Activated naive CD8-positive, alpha-beta T cell (primary cell): Measurements from ENCODE around the gene PLAAT4.
A peak's percentile ranks its signal among the peaks of the same experiment; 100 is the strongest.
"Not testable (repeated sequence)": the region's sequence is repeated elsewhere in the genome, so short reads cannot be mapped to it uniquely, and the experiment has no call there.

Experiments used
- H3K27ac Mint-ChIP-seq: one replicate; pipeline ENCODE4 v1.8.0; 2021; ENCODE audit warnings: mixed read lengths
- H3K27me3 Mint-ChIP-seq: one replicate; pipeline ENCODE4 v1.8.0; 2021; ENCODE audit warnings: mixed read lengths
- H3K36me3 Mint-ChIP-seq: one replicate; pipeline ENCODE4 v1.8.0; 2021; ENCODE audit warnings: mixed read lengths
- H3K4me1 Mint-ChIP-seq: one replicate; pipeline ENCODE4 v1.8.0; 2021; ENCODE audit warnings: low read depth, mixed read lengths
- H3K4me3 Mint-ChIP-seq: one replicate; pipeline ENCODE4 v1.8.0; 2021; ENCODE audit warnings: mild to moderate bottlenecking, mixed read lengths
- H3K9me3 Mint-ChIP-seq: one replicate; pipeline ENCODE4 v1.8.0; 2021; ENCODE audit warnings: low read depth, mixed read lengths

PLAAT4 gene

DNA sequence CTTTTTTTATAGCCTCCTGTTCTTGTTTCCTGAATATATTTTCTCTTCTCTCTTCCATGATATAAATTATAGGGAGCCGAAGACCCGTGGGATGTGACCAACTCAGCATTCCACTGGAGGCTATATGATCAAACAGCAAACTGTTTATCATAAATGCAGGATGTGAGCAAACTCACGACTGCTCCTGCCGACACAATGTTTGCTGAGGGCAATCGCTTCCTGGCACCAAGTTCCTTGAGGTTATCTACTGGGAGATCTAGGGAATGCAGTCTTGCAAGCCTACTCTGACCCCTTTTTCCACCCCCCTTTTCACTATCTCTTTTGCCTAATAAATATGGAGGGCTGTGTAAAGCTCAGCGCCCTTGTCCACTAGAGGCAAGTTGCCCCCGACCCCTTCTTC, 13.5 kb upstream of the PLAAT4 start:
- no peak overlapping the region for H3K27ac Mint-ChIP-seq
- H3K4me1 Mint-ChIP-seq, result peaks cover 9% of the 10 kb centered on the region
- peaks cover 5% of the 10 kb centered on the region for H3K9me3 Mint-ChIP-seq
- H3K4me3 Mint-ChIP-seq, result no peak overlapping the region
- no peaks in the 10 kb centered on the region for H3K27me3 Mint-ChIP-seq
- peaks cover 5% of the 10 kb centered on the region for H3K36me3 Mint-ChIP-seq

DNA sequence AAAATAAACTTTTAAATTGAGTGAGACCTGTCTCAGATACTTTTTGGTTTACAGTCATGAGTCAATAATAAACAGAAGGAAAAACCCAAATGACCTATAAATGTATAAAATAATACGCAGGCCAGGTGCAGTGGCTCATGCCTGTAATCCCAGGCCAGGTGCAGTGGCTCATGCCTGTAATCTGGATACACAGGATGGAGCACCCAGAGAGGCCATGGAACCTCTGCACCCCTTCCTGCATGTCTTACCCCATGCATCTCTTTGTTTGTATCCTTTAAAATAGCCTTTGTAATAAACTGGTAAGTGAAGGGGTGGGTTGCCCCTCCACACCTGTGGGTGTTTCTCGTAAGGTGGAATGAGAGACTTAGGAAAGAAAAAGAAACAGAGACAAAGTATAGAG, 8.9 kb upstream of the PLAAT4 start:
- H3K27me3 Mint-ChIP-seq, result no peaks in the 10 kb centered on the region
- no peak overlapping the region for H3K27ac Mint-ChIP-seq
- no peak overlapping the region for H3K4me3 Mint-ChIP-seq
- H3K36me3 Mint-ChIP-seq, result no peaks in the 10 kb centered on the region
- peaks cover 33% of the 10 kb centered on the region for H3K4me1 Mint-ChIP-seq
- no peaks in the 10 kb centered on the region for H3K9me3 Mint-ChIP-seq

DNA sequence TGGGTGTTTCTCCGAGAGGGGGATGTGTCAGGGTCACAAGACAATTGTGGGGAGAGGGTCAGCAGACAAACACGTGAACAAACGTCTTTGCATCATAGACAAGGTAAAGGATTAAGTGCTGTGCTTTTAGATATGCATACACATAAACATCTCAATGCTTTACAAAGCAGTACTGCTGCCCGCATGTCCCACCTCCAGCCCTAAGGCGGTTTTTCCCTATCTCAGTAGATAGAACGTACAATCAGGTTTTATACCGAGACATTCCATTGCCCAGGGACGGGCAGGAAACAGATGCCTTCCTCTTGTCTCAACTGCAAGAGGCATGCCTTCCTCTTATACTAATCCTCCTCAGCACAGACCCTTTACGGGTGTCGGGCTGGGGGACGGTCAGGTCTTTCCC, 8.5 kb upstream of the PLAAT4 start:
- H3K27ac Mint-ChIP-seq, H3K36me3 Mint-ChIP-seq, H3K4me3 Mint-ChIP-seq, H3K27me3 Mint-ChIP-seq, H3K9me3 Mint-ChIP-seq: not testable (repeated sequence)
- H3K4me1 Mint-ChIP-seq, result peaks cover 38% of the 10 kb centered on the region

DNA sequence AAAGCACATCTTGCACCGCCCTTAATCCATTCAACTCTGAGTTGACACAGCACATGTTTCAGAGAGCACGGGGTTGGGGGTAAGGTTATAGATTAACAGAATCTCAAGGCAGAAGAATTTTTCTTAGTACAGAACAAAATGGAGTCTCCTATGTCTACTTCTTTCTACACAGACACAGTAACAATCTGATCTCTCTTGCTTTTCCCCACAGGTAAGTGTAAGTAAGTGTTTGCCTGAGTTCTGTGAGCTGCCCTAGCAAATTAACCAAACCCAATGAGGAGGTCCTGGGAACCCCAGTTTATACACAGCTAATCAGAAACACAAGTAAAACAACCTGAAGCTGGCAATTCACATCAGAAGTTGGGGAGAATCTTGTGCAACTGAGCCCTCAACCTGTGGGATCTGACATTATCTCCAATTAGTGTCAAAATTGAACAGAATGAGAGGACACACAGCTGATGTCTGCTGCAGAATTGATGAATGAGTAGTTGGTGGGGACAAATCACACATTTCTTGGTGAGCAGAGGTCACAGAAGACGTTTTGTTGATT, 7.8 kb upstream of the PLAAT4 start:
- H3K9me3 Mint-ChIP-seq, H3K27me3 Mint-ChIP-seq, H3K36me3 Mint-ChIP-seq, H3K4me3 Mint-ChIP-seq: not testable (repeated sequence)
- Mint-ChIP-seq H3K4me1 (peaks cover 44% of the 10 kb centered on the region), H3K27ac (peak overlapping the region; percentile 25)

DNA sequence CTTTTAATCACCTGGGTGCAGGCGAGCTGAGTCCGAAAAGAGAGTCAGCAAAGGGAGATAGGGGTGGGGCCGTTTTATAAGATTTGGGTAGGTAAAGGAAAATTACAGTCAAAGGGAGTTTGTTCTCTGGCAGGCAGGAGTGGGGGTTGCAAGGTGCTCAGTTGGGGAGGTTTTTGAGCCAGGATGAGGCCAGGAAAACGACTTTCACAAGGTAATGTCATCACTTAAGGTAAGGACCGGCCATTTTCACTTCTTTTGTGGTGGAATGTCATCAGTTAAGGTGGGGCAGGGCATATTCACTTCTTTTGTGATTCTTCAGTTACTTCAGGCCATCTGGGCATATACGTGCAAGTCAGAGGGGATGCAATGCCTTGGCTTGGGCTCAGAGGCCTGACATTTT, 7.2 kb upstream of the PLAAT4 start:
- H3K27me3 Mint-ChIP-seq, H3K36me3 Mint-ChIP-seq, H3K4me3 Mint-ChIP-seq, H3K9me3 Mint-ChIP-seq: not testable (repeated sequence)
- peaks cover 50% of the 10 kb centered on the region for H3K4me1 Mint-ChIP-seq
- peak overlapping the region; percentile 25 for H3K27ac Mint-ChIP-seq

DNA sequence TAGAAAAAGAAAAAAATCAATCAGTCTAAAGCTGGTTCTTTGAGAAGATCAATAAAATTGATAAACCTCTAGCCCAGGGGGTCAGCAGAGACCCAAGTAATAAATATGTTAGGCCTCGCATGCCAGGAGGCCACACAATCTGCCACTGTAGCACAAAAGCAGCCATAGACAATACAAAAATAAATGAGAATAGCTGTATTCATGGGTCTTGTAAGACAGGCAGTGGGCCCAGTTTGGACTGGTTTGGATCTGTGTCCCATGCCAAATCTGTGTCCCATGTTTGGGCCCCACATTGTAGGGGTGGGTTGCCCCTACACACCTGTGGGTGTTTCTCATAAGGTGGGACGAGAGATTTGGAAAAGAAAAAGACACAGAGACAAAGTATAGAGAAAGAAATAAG, 6.6 kb upstream of the PLAAT4 start:
- Mint-ChIP-seq H3K27ac (peak overlapping the region; percentile 62), H3K9me3 (no peaks in the 10 kb centered on the region), H3K36me3 (no peaks in the 10 kb centered on the region), H3K4me3 (no peak overlapping the region), H3K4me1 (peaks cover 55% of the 10 kb centered on the region), H3K27me3 (no peaks in the 10 kb centered on the region)

DNA sequence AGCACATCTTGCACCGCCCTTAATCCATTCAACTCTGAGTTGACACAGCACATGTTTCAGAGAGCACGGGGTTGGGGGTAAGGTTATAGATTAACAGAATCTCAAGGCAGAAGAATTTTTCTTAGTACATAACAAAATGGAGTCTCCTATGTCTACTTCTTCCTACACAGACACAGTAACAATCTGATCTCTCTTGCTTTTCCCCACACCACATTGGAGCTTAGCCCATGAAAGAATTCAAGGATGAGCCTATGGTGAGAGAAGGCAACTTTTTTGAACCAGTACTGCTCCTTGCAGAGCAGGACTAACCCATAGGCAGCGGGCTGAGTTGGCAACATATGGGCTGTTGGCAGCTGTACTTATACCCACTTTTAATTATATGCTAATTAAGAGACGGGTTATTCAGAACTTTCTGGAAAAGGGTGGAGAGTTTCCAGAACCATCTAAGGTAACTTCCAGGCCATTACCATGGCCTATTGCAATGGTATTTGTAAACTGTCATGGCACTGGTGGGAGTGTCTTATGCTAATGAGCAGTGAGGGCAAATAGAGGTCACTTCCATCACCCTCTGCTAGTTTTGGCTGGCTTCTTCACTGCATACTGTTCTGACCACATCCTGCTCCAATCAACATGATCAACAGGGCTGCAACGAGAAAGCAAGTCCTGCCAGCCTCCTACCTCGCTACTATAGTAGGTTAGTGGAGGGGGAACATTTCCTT, 5.4 kb upstream of the PLAAT4 start:
- H3K27ac Mint-ChIP-seq, result peak overlapping the region; percentile 85
- H3K4me1 Mint-ChIP-seq, result peaks cover 66% of the 10 kb centered on the region
- H3K4me3 Mint-ChIP-seq, result peak overlapping the region; percentile 72
- not testable (repeated sequence) for H3K27me3 Mint-ChIP-seq, H3K36me3 Mint-ChIP-seq, H3K9me3 Mint-ChIP-seq

DNA sequence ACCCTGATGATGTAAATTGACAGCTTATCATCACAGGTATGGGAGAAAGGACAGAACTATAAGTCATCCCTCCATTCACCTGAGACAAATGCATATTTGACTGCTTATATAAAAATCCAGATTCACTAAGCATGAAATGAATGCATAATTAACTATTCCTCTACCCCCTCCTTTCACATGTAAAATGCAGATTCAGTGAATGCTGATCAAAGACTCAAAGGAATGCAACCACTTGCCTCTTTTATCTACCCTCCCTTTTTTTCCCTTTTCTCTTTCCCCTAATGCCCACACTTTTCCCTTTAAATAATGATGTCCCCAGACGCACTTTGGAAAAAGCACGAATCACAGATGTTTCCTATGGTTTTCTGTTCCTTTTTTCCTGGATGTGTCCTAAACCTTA, 4.5 kb upstream of the PLAAT4 start:
- Mint-ChIP-seq H3K27ac (peak overlapping the region; percentile 28), H3K27me3 (no peaks in the 10 kb centered on the region), H3K36me3 (no peaks in the 10 kb centered on the region), H3K9me3 (no peaks in the 10 kb centered on the region), H3K4me3 (peak overlapping the region; percentile 65), H3K4me1 (peaks cover 73% of the 10 kb centered on the region)

DNA sequence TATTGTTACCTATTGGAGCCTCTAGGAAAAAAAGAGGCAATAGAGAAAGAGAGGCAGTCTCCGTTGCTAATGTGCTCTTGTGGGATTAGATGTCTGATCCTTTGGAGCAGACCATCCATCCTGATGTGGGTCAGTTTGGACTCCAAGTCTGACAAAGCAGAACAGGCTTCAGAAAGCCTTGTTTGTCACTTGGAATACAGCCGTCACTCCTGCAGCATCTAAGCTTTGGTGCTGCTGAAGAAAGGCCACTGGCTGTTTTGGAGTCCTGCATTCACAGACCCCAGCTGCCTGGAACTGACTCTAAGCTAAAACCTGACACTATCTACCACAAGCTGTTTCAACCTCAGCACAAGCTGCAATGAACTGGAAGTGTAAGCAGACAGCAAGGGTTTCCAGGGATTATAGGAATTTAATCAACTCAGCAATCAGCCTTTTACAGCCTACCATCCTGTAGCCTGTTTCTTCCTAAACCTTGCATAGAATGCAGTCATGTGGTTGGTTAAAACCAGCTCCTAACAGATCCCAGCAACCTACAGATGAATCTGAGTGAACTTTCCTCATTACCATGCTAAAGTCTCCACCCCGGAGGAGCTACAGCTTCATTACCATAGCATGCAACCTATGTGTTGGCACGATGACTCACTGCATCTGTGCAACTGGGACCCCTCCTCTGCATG, 3.7 kb upstream of the PLAAT4 start:
- H3K27me3 Mint-ChIP-seq, result no peaks in the 10 kb centered on the region
- peaks cover 81% of the 10 kb centered on the region for H3K4me1 Mint-ChIP-seq
- H3K4me3 Mint-ChIP-seq, result no peak overlapping the region
- no peaks in the 10 kb centered on the region for H3K36me3 Mint-ChIP-seq
- H3K9me3 Mint-ChIP-seq, result no peaks in the 10 kb centered on the region
- no peak overlapping the region for H3K27ac Mint-ChIP-seq

DNA sequence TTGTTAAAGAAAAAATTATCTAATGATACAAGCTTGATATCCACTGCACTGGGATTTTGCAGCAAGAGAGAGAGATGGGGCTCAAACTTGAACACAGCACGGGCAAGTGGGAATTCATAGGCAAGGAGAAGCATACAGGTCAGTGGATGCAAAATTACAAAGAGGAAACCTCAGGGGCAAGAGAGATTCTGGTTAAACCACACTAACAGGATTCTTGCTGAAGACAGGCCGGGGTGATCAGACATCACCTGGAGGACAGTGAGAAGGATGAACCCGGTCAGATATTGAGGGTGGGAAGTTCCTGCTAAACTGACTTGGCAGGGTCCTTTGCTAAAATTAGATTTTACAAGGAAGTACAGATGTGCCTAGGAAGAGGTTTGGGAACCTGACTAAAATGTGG, 2.5 kb upstream of the PLAAT4 start:
- Mint-ChIP-seq H3K27me3 (no peaks in the 10 kb centered on the region), H3K4me3 (no peak overlapping the region), H3K27ac (peak overlapping the region; percentile 78), H3K4me1 (peaks cover 89% of the 10 kb centered on the region), H3K36me3 (no peaks in the 10 kb centered on the region), H3K9me3 (no peaks in the 10 kb centered on the region)

DNA sequence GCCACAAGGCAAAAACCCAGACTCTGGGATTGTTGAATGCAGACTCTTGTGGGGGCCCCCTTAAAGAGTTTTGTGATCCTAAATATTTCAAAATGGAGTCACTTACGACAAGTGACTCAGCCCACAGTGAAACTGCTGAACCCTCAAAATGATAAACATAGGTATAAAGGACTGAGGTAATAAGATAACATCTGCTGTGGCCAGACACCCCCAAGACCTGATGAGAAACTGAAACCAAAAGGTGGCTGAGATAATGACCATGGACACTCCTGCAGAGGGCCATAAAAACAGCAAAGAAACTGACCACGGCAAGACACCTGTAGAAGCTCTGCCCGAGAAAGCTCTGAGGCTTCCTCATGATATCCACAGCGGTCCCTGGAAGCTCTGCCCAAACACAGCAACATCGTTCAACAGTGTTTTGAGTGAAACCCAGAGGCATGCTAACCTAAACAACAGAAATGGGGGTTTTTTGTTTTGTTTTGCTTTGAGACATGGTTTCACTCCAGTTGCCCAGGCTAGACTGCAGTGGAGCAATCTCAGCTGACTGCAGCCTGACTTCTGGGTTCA, 1.6 kb upstream of the PLAAT4 start:
- peaks cover 88% of the 10 kb centered on the region for H3K4me1 Mint-ChIP-seq
- H3K4me3 Mint-ChIP-seq, result peak overlapping the region; percentile 94

DNA sequence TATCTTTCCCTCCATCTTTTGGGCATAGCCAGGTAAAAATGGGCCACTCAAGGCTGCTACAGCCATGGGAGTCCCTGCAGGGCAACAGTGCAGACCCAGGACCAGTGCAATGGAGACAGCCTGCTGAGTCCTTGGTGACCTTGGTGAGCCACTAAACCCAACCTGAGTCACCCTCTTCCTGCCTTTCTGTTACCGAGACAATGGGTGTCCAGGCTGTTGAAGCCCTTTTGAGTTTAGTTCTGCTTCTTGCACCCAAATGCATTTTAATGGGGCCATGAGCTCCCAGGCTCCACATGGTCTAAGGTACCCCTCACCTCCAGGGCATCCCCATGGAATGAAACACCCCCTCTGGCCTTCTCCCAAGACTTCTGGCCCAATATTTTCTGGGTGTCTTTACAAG, 874 bp upstream of the PLAAT4 start:
- no peaks in the 10 kb centered on the region for H3K27me3 Mint-ChIP-seq
- H3K9me3 Mint-ChIP-seq, result no peaks in the 10 kb centered on the region
- peak overlapping the region; percentile 94 for H3K4me3 Mint-ChIP-seq
- H3K36me3 Mint-ChIP-seq, result peaks cover 4% of the 10 kb centered on the region
- peaks cover 90% of the 10 kb centered on the region for H3K4me1 Mint-ChIP-seq
- H3K27ac Mint-ChIP-seq, result peak overlapping the region; percentile 95

More for the DNA sequence above, 1.6 kb upstream of the PLAAT4 start:
- Mint-ChIP-seq H3K27ac (peak overlapping the region; percentile 80), H3K27me3 (no peaks in the 10 kb centered on the region), H3K36me3 (peaks cover under 1% of the 10 kb centered on the region), H3K9me3 (no peaks in the 10 kb centered on the region)

DNA sequence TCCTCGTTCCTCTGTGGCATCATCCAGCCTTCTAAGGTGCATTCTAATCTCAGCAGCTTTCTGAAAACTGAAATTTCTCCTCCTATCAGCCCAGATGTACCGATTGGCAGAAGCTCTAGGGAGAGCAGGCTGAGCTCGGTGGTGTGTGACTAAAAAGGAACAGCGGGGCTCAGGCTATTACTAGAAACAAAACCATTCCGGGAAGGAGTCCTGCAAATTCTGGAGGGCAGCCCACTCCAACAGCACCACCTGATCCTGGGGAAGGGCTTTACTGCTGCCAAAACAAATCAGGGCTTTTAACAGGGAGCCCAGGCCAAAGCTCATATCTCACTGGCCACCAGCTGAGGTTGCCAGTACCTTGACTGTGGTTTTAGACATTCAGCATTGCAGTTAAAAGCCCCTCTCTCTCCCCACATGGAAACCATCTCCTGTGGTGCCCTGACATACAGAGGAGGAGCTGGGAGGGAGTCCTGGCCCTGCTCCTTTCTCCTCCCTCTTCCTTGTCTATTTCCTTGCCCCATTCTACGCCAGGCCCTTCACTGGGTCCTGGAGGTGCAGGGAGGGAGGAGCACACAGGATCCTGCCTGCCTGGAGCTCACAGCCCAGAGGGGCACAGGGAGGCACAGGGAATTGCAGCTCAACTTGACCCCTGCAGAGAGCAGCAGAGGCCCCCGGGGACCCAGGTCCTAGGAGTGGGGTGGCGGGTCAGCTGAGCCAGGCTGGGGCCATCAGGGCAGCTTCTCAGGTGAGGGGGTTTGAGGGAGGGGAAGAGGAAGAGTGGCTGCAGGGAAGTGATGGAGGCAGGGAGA, 889 bp downstream of the PLAAT4 start:
- peak overlapping the region; percentile 94 for H3K4me3 Mint-ChIP-seq
- H3K27ac Mint-ChIP-seq, result peak overlapping the region; percentile 95
- H3K27me3 Mint-ChIP-seq, result no peaks in the 10 kb centered on the region
- no peaks in the 10 kb centered on the region for H3K9me3 Mint-ChIP-seq
- H3K36me3 Mint-ChIP-seq, result peaks cover 4% of the 10 kb centered on the region
- H3K4me1 Mint-ChIP-seq, result peaks cover 86% of the 10 kb centered on the region

DNA sequence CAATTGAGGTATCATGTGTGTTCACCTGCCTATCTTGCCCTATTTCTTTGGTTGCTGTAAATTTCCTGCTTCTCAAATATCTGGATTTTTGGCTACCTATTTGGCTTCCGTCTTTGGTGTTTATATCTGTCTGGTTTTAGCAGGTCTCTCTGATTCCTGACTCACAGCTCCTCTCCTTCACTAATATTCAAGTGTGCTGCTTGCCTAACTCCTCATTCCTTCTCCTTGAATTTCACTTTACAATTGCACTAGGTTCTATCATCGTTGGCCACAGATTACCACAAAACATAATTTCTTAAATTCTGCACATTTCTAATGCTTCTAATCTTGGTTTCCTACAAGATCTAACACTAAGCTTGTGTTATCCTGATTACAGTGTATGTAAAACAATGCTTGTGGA, 5.9 kb downstream of the PLAAT4 start:
- peak overlapping the region; percentile 41 for H3K27ac Mint-ChIP-seq
- not testable (repeated sequence) for H3K4me3 Mint-ChIP-seq, H3K9me3 Mint-ChIP-seq, H3K27me3 Mint-ChIP-seq, H3K36me3 Mint-ChIP-seq
- peaks cover 58% of the 10 kb centered on the region for H3K4me1 Mint-ChIP-seq

DNA sequence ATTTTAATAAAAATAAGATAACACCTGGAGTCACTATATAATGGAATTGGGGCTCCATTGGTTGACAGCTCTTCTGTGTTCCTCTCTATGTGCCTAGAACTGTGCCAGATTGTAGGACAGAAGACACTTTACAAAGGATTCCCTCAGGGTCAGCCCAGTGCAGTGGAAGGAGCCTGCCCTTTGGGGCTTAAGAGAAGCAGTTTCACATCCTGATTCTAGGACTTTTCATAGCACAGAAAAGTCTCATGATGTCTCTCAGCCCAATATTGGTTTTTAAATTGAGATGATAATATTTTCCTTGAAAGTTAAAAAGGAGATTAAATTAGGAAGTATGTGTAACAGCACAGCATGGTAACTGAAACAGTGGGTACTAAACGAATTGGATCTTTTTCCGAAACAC, 7.1 kb downstream of the PLAAT4 start:
- H3K27ac Mint-ChIP-seq, result peak overlapping the region; percentile 42
- H3K4me1 Mint-ChIP-seq, result peaks cover 49% of the 10 kb centered on the region
- H3K27me3 Mint-ChIP-seq, result no peaks in the 10 kb centered on the region
- H3K9me3 Mint-ChIP-seq, result no peaks in the 10 kb centered on the region
- H3K4me3 Mint-ChIP-seq, result no peak overlapping the region
- peaks cover 6% of the 10 kb centered on the region for H3K36me3 Mint-ChIP-seq
